Medulla oblongata (tissue), 1 donor: ENCODE measurements around the gene IFITM10.

ENCODE experiments used
- DNase-seq: peaks from one replicate; pipeline ENCODE4 v3.0.0-alpha.2; 2015; ENCODE audit errors: extremely low spot score

The IFITM10 gene

GRCh38 chr11:1750481-1750839, at the start of gene IFITM10:
IFITM10 (minus strand) TSS chr11:1750595; CDS start chr11:1750442, 153 bp downstream.
- DNase-seq: peak; percentile 66

- DNase-seq: no peak
These were observed 47.2 kb upstream of the IFITM10 start for GRCh38 chr11:1797391-1798125.

GRCh38 chr11:1796413-1797011, 46.1 kb upstream of the IFITM10 start:
- no peak for DNase-seq

GRCh38 chr11:1793081-1793480, 42.7 kb upstream of the IFITM10 start:
- no peak for DNase-seq

- DNase-seq: no peak
These were observed 42.1 kb upstream of the IFITM10 start for GRCh38 chr11:1792461-1792860.

- no peak for DNase-seq
These were observed 41.5 kb upstream of the IFITM10 start for GRCh38 chr11:1791912-1792311.

- DNase-seq: no peak
These were observed 36.1 kb upstream of the IFITM10 start for GRCh38 chr11:1786466-1786865.

- peak; percentile 38 for DNase-seq
These were observed 35.5 kb upstream of the IFITM10 start for GRCh38 chr11:1785749-1786413.

GRCh38 chr11:1784761-1785650, 34.6 kb upstream of the IFITM10 start:
- DNase-seq: no peak

- no peak for DNase-seq
These were observed 33.5 kb upstream of the IFITM10 start for GRCh38 chr11:1783725-1784529.

- no peak for DNase-seq
These were observed 32.7 kb upstream of the IFITM10 start for GRCh38 chr11:1782831-1783724.

GRCh38 chr11:1782031-1782590, 31.7 kb upstream of the IFITM10 start:
- no peak for DNase-seq

GRCh38 chr11:1781593-1781975, 31.2 kb upstream of the IFITM10 start:
- DNase-seq: no peak

- DNase-seq: peak; percentile 68
These were observed 30.6 kb upstream of the IFITM10 start for GRCh38 chr11:1780700-1781592.

- DNase-seq: no peak
These were observed 29.7 kb upstream of the IFITM10 start for GRCh38 chr11:1779806-1780699.

GRCh38 chr11:1779034-1779805, 28.8 kb upstream of the IFITM10 start:
- no peak for DNase-seq
